ENCODE data around the gene ENTHD1.
"Not testable (repeated sequence)": the region's sequence is repeated elsewhere in the genome, so short reads cannot be mapped to it uniquely, and the experiment has no call there.

Gene ENTHD1

GRCh38 chr22:39923696-39924095 lies 30.1 kb upstream of the ENTHD1 start:
- DNase-seq, result no peak

DNA sequence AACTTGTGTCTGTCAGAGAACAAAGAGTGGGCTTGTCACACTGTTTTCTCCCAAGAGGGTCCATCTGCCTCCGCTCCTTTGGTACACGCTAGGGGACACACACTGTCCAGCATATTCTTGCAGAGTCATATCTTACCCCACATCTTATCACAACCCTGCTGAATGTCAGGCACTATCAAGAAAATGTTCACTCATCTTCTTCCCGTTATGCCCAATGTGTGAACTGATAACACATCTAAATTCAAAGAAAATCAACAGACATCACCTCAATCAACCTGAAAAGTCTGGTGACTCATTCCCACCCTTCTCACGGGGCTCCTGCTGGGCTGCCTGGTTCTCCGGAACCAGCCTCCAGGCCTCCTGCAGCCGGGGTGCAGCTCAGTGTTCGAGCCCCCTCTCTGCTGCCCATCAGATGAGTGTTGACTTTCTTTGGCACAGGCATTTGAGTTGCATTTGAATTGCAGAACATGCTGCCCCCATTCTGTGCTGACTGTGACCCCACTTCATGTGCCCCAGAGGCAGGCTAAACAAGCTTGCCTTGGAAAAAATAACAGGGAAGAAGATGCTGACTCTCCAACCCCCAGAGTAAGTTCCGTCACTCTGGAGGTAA lies 26.7 kb upstream of the ENTHD1 start:
- DNase-seq, result peak; percentile 79

DNA sequence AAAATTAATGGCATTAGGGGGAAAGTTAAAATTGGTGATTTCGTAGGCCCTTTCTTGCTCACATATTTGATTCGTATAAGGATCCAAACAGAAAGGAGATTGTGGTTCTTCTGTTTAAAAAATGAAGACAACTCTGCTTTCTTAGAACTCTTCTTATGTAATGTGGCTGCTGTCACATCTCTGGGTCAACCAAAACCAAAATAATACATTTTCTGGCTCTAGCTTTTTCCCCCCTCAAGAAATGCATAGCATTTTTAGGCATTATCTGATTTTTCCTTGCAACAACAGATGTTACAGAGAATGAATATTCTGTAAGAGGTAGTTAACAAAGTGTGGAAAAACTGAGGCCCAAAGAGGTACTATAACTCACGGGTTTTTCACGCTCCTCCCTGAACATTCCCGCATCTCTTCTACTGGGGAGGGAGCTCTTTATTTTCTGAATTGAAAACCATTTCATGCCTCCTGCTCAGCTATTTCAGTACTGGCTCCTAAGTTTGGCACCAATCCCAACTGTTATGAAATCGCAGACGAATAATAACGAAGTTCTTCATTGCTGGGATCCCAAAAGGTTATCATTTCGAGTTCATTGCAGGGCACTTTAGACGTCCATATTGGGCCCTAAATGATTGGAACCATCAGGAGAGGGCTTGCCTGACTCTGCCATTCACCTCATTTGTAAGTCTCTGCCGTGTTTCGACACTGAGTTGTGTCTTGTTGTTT lies 24.4 kb upstream of the ENTHD1 start:
- DNase-seq, result no peak

DNA sequence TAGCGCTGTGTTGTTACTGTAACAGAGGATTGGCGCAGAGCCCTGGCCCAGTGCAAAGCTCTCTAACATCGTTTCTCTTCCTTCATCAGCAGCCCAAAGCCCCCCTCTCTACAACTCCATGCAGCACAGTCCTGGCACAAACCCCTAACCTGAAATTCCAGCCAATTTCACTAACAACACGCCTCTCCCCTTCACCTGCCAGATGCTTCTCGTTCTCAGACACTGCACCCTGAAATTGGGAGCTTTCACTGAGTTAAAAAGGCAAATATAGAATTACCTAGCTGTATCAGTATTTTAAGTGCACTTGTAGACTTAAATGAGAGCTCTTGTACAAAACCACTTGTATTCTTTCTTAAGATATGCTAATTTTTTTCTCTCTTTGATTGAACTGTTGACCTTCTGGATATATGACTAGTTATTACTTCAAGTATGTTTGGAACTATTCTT lies 23.7 kb upstream of the ENTHD1 start:
- no peak for DNase-seq

- no peak for DNase-seq
Measured at GRCh38 chr22:39916496-39916895, 22.9 kb upstream of the ENTHD1 start.

DNA sequence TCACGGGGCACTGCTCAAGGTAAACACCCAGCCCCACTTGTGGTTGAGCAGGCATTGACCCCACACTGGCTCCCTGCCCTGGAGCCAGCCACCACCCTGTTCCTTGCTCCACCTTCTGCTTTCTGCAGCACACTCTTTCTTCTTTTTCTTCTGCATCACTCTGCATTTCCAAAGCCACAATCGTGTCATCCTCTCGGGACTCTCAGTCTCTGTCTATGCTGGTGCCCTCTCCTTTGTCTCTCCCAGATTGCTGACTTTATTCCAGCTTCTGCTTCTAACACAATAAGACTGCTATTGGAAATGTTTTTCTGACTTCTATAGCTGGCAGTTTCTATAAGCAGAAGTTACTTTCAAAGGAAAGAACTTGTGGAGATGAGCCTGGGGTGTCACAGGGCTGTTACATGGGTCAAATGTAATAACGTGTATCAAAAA lies 21.8 kb upstream of the ENTHD1 start:
- no peak for DNase-seq

DNA sequence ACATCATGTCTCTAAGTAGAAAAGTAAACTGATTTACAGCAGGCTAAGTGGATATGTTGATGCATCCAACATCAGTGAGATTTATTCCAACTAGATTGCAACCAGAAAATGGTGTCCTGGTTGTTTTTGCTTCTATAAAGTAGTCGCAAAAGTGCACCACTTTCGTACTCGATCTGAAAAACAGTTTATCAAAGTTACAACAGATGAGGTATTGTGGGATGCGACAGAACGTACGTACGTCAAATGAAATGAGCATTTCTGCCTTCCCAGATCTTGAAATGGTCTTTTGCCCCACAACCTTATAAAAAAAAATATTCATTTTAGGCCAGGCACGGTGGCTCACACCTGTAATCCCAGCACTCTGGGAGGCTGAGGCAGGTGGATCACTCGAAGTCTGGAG lies 21.0 kb upstream of the ENTHD1 start:
- DNase-seq, result no peak

GRCh38 chr22:39913886-39914285 lies 20.3 kb upstream of the ENTHD1 start:
- no peak for DNase-seq

GRCh38 chr22:39913321-39913720 lies 19.8 kb upstream of the ENTHD1 start:
- DNase-seq, result peak; percentile 60

GRCh38 chr22:39910876-39911613 lies 17.5 kb upstream of the ENTHD1 start:
- no peak for DNase-seq

DNA sequence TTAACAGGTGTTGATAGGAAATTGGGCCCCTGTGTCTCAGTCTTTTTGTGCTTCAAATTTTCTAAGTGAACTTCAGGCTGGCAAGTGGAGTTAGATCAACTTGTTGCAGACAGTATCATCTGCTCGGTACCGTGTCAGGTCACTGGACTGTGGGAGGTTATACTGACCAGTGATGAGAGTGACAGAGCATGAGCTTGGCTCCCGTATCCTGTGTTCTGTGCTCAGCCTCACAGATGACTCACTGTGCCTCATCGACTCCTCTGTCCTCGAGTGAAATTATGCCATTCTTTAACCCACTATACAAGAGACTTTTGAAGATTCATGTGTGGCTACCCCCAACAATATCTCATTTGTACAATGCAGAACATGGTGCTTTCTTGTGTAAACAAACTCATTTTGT lies 15.2 kb upstream of the ENTHD1 start:
- DNase-seq, result peak; percentile 61

- no peak for DNase-seq
Measured at GRCh38 chr22:39908136-39908535, 14.6 kb upstream of the ENTHD1 start.

DNA sequence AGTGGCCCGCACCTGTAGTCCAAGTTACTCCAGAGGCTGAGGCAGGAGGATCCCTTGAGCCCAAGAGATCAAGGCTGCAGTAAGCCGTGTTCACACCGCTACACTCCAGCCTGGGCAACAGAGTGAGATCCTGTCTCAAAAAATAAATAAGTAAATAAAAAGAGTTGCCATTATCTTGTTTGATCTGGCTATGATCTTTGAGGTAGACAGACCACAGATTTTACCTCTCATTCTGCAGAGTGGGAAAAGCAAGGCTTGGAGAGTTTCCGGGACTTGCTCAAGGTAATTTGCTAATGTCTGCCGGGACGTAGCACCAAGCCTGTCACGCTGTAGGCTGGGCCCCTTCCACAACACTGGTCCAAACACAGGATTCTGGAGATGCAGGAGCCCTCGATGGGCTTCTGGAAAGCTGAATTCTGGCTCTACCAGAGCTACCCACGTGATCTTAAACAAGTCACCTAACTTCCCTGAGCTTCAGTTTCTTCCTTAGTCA lies 14.1 kb upstream of the ENTHD1 start:
- DNase-seq, result peak; percentile 44

- DNase-seq, result peak; percentile 45
Measured at GRCh38 chr22:39907047-39907446, 13.5 kb upstream of the ENTHD1 start.

- DNase-seq, result no peak
Measured at GRCh38 chr22:39906207-39906606, 12.6 kb upstream of the ENTHD1 start.

DNA sequence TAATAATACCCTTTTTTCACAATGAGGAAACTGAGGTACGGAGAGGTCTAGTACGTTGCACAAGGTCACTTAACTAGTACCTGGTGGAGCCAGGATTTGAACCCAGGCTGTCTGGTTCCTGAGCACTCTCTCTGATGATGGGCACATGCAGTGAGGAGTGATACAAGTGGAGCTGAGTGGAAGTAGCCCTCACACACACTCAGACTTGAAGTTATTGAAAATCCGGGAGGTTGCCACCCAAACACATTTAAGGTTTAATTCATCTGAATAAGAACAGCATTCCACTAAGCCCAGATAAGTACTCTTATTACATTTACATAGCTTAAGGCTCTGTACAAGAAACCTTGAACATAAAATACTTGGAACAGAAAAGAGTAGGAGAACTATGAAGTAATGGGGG lies 12.1 kb upstream of the ENTHD1 start:
- DNase-seq, result peak; percentile 52

DNA sequence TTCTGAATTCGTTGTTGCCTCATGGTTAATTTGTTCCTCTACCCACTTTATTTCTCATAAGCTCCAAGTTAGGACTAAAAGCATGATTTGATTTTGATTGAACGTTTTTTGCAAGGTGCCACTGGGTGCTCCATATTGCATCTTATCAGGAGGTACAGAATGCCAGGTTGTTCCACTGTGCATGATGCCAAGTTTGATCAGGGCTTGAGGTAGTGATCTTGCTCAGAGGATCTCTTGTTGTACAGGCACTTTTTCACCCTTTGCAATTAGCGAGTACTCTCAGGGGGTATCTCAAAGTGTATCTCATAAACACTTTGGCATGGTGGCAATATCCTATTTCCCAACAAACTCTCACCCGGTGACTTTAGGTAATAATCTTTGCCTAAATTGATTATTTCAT lies 11.3 kb upstream of the ENTHD1 start:
- DNase-seq, result no peak

- DNase-seq, result not testable (repeated sequence)
Measured at GRCh38 chr22:39904024-39904423, 10.5 kb upstream of the ENTHD1 start.

GRCh38 chr22:39901565-39902146 lies 8.1 kb upstream of the ENTHD1 start:
- no peak for DNase-seq

DNA sequence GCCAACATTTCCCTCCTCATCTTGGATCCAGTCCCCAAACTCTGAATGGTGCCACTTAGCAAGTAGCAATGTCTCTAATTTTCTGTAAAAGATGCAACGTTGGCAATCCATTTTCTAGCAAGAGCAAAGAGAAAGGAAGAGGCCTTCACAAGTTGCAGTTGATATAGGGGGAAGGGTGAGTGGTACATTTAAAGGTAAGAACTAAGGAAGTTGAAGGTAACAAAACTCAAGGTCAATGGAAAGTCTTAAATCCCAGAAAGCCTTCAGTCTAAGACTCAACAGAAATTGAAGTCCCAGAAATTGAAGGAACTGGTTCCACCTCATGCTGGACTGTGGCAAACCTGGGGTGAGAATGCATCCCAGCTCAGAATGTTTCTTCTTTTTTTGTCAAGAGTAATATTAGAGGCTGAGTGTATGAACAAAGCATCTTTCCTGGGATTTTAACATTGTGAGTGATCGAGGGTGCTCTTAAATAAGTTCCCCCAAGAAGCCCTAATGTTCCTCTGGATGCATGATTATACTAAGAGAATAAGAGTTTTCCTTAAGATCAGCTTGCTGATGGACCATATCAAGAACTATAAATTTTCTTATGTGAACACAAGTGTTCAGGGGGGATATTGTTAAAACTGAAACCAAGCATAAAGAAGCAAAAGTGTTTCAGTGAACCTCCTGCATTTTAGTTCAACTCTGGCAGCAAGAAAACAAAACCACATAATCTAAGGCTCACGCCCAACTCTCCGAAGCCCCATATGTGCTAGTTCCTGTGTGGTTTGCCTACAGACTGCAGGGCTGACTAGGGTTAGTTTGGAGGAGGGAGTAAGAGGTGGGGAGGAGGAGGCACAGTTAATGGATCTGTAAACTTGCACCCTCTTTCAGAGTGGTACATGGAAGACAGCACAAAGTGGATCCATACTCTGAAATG lies 7.0 kb upstream of the ENTHD1 start, which contains the start of gene GRAP2:
Gene GRAP2, plus strand, starts transcription at position 779 of the 922 bp plus-strand sequence. CDS start 46,023 bp downstream, outside the sequence.
- DNase-seq, result peak; percentile 66

GRCh38 chr22:39898997-39899396 lies 5.4 kb upstream of the ENTHD1 start:
- no peak for DNase-seq

GRCh38 chr22:39897841-39898240 lies 4.3 kb upstream of the ENTHD1 start:
- no peak for DNase-seq

All from stimulated activated CD8-positive, alpha-beta memory T cell treated with anti-CD3 and anti-CD28 coated beads, Interleukin-4, amount 100 ng/mL, for 48 hours (primary cell).